ENCODE data around the gene DOCK11. TPM values are rescaled to one million over a fixed set of nuclear protein-coding genes. Genes with fewer than 3 reads are reported as not detected.

Gene DOCK11
- total RNA-seq, 2 experiments from 2014 or later: 27.0 to 34.7 TPM

GRCh38 chrX:118550792-118551191 is 55.2 kb downstream of the DOCK11 start:
- H3K9me2 ChIP-seq (ENCODE audit: insufficient read depth, low read length): no peaks in the 10 kb centered on the region
- ChIA-PET POLR2A (interaction anchor here (0.6 kb wide), 1 partner anchor 27 kb away, joined by 3 read pairs; no protein-coding TSS in a partner anchor), CTCF (ENCODE audit: unreplicated experiment) (no interaction called here)
- H3K4me2 ChIP-seq (ENCODE audit: low read length): no peak overlapping the region
- no peak overlapping the region for H3K27ac ChIP-seq (ENCODE audit: low read depth, low read length, poor library complexity, severe bottlenecking)
- TF ChIP-seq EZH2phosphoT487 (IDR thresholded peaks at IDR 0.05; ENCODE audit: borderline replicate concordance, low read depth, low read length) (no peak), CTCF (conservative IDR thresholded peaks at IDR 0.05; ENCODE audit: low read length) (no peak)
- intact Hi-C loops (cut with micrococcal nuclease; ENCODE audit: unreplicated experiment): no loop called here
- H3K4me1 ChIP-seq (ENCODE audit: insufficient read depth, low read length, poor library complexity, severe bottlenecking): no peaks in the 10 kb centered on the region
- no peaks in the 10 kb centered on the region for H3K9me3 ChIP-seq (ENCODE audit: low read length)
- H4K20me1 ChIP-seq (ENCODE audit: insufficient read depth, low read length): no peaks in the 10 kb centered on the region
- BruUV-seq (replicated peaks): no TSS peak
- H3K36me3 ChIP-seq (ENCODE audit: insufficient read depth, low read length): peaks cover 22% of the 10 kb centered on the region
- no peaks in the 10 kb centered on the region for H3K79me2 ChIP-seq (ENCODE audit: insufficient read depth, low read depth, low read length)
- DNase-seq (ENCODE audit: low spot score): no peak
- no peak overlapping the region for H2AFZ ChIP-seq (ENCODE audit: low read length)
- H3K4me3 ChIP-seq (ENCODE audit: low read depth, low read length, poor library complexity, severe bottlenecking): no peak overlapping the region

GRCh38 chrX:118551426-118551825 is 55.8 kb downstream of the DOCK11 start:
- H3K36me3 ChIP-seq (ENCODE audit: insufficient read depth, low read length): peaks cover 18% of the 10 kb centered on the region
- intact Hi-C loops (cut with micrococcal nuclease; ENCODE audit: unreplicated experiment): no loop called here
- no peaks in the 10 kb centered on the region for H3K9me2 ChIP-seq (ENCODE audit: insufficient read depth, low read length)
- no peaks in the 10 kb centered on the region for H3K4me1 ChIP-seq (ENCODE audit: insufficient read depth, low read length, poor library complexity, severe bottlenecking)
- no peak overlapping the region for H2AFZ ChIP-seq (ENCODE audit: low read length)
- TF ChIP-seq EZH2phosphoT487 (IDR thresholded peaks at IDR 0.05; ENCODE audit: borderline replicate concordance, low read depth, low read length) (no peak), CTCF (conservative IDR thresholded peaks at IDR 0.05; ENCODE audit: low read length) (no peak)
- no TSS peak for BruUV-seq (replicated peaks)
- no peak overlapping the region for H3K4me2 ChIP-seq (ENCODE audit: low read length)
- ChIA-PET POLR2A (no interaction called here), CTCF (ENCODE audit: unreplicated experiment) (no interaction called here)
- H3K9me3 ChIP-seq (ENCODE audit: low read length): no peaks in the 10 kb centered on the region
- no peak overlapping the region for H3K27ac ChIP-seq (ENCODE audit: low read depth, low read length, poor library complexity, severe bottlenecking)
- H3K79me2 ChIP-seq (ENCODE audit: insufficient read depth, low read depth, low read length): no peaks in the 10 kb centered on the region
- H3K4me3 ChIP-seq (ENCODE audit: low read depth, low read length, poor library complexity, severe bottlenecking): no peak overlapping the region
- no peaks in the 10 kb centered on the region for H4K20me1 ChIP-seq (ENCODE audit: insufficient read depth, low read length)
- DNase-seq (ENCODE audit: low spot score): no peak

GRCh38 chrX:118552121-118552900 is 56.7 kb downstream of the DOCK11 start:
- POLR2A ChIA-PET: no interaction called here
- TF ChIP-seq CTCF (conservative IDR thresholded peaks at IDR 0.05; ENCODE audit: low read length) (no peak), EZH2phosphoT487 (IDR thresholded peaks at IDR 0.05; ENCODE audit: borderline replicate concordance, low read depth, low read length) (no peak)
- Histone ChIP-seq H3K36me3 (ENCODE audit: insufficient read depth, low read length) (peaks cover 14% of the 10 kb centered on the region), H2AFZ (ENCODE audit: low read length) (no peak overlapping the region), H4K20me1 (ENCODE audit: insufficient read depth, low read length) (no peaks in the 10 kb centered on the region), H3K27ac (ENCODE audit: low read depth, low read length, poor library complexity, severe bottlenecking) (no peak overlapping the region), H3K79me2 (ENCODE audit: insufficient read depth, low read depth, low read length) (no peaks in the 10 kb centered on the region), H3K4me1 (ENCODE audit: insufficient read depth, low read length, poor library complexity, severe bottlenecking) (no peaks in the 10 kb centered on the region), H3K9me2 (ENCODE audit: insufficient read depth, low read length) (no peaks in the 10 kb centered on the region), H3K4me2 (ENCODE audit: low read length) (no peak overlapping the region), H3K4me3 (ENCODE audit: low read depth, low read length, poor library complexity, severe bottlenecking) (no peak overlapping the region), H3K9me3 (ENCODE audit: low read length) (no peaks in the 10 kb centered on the region)
- no peak for DNase-seq (ENCODE audit: low spot score)
- intact Hi-C loops (cut with micrococcal nuclease; ENCODE audit: unreplicated experiment): no loop called here
- no TSS peak for BruUV-seq (replicated peaks)
- CTCF ChIA-PET (ENCODE audit: unreplicated experiment): no interaction called here
